Adrenal gland (tissue), 12 donors: ENCODE measurements around the gene ZFP3. TPM values are rescaled to one million over a fixed set of nuclear protein-coding genes. Genes with fewer than 3 reads are reported as not detected.

Experiments
- DNase-seq, 7 donors: peaks; one replicate each; pipeline ENCODE4 v3.0.0-alpha.2; 2019 to 2020
- H3K27ac ChIP-seq, 5 donors: fragments of 200-600 bp; sonication (generic) in 4 of 5; 1 replicate in 3 of 5; 2 replicates in 2 of 5; pipeline versions ENCODE4 v1.5.1 to v1.8.0; 2016 to 2020; ENCODE audit warnings: mild to moderate bottlenecking in 1 of 5
- H3K27me3 ChIP-seq: fragments of 200-600 bp; 2 replicates; pipeline ENCODE4 v1.8.0; 2021
- H3K36me3 ChIP-seq, 2 donors: fragments of 200-600 bp; replicated peaks in 1 of 2; 1 replicate in 1 of 2; 2 replicates in 1 of 2; pipeline versions ENCODE4 v1.5.1 to v1.8.0; 2018 to 2022
- H3K4me1 ChIP-seq, 2 donors: fragments of 200-600 bp; replicated peaks in 1 of 2; 1 replicate in 1 of 2; 2 replicates in 1 of 2; pipeline versions ENCODE4 v1.5.1 to v1.8.0; 2018 to 2021
- H3K4me3 ChIP-seq, 4 donors: fragments of 200-600 bp; sonication (generic) in 3 of 4; one replicate each; pipeline ENCODE4 v1.5.1; 2016 to 2018
- H3K9me3 ChIP-seq, 3 donors: fragments of 200-600 bp; sonication (generic) in 1 of 3; replicated peaks in 1 of 3; 1 replicate in 2 of 3; 2 replicates in 1 of 3; pipeline versions ENCODE4 v1.5.1 to v1.8.0; 2016 to 2021
- POLR2A ChIP-seq, 2 donors: fragments of 450-650 bp; IDR thresholded peaks; one replicate each; pipeline ENCODE4 v1.6.1; 2017; ENCODE audit warnings: antibody characterized with exemption in 2 of 2, mild to moderate bottlenecking in 2 of 2, moderate library complexity in 1 of 2
- WGBS, 4 donors: extraction: QIAGEN DNeasy Blood & Tissue Kit in 2 of 4; methylation state at CpG; one replicate each; pipeline versions ENCODE4 v1.1.5 to v1.1.7; 2013 to 2017; 5-methylcytosine and 5-hydroxymethylcytosine counted together
- intact Hi-C, 2 donors: fragments of 100-400 bp; cut with DNase I; formaldehyde crosslinking; loops; one replicate each; pipeline versions ENCODE4 v1.14.1 to v1.15.0; 2022 to 2023
- polyA plus RNA-seq, 3 donors: library from polyadenylated mRNA; stranded (reverse); fragments of 200-250 nt in 2 of 3; fragments of 350-450 nt in 1 of 3; fragmentation: Illumina TruSeq in 1 of 3; extraction: RNeasy Lipid Tissue Mini Kit (QIAGEN cat#74804) in 1 of 3; gene quantifications; one replicate each; pipeline ENCODE4 v1.2.3, GENCODE V29; 2013 to 2014
- total RNA-seq, 9 donors: library from RNA; depleted of rRNA in 4 of 9; stranded (reverse); fragments of >200 nt in 4 of 9; fragments of 120-200 nt in 1 of 9; fragmentation: NEBNext Ultra II Directional in 1 of 9; extraction: Animal tissue kit (Norgen Biotek cat#: 25700) in 1 of 9; gene quantifications; one replicate each; pipeline versions ENCODE4 v1.1.0 to v1.2.4, GENCODE V29; 2013 to 2023
- TF ChIP-seq, protein P1 (sequence below), 6 experiments: fragments of 450-650 bp in 4 of 6; fragments of 200-600 bp in 2 of 6; sonication (generic) in 1 of 6; IDR thresholded peaks; 1 replicate in 5 of 6; 2 replicates in 1 of 6; pipeline versions ENCODE4 v1.5.1 to v1.8.0; 2016 to 2021; ENCODE audit warnings: antibody characterized with exemption in 6 of 6, mild to moderate bottlenecking in 2 of 6, moderate library complexity in 1 of 6
- donor health status: healthy with polysubstance abuse.
- donor health status: Bipolar disorder and iron deficiency.
- donor health status: DM: yes; HTN: yes; CAD: no.
- donor health status: DM: no; HTN: no; CAD: no.
- donor health status: DM: no; HTN: no; CAD: no.
- donor health status: DM: yes; HTN: yes; CAD: no.

ZFP3 gene
- total and polyA plus RNA-seq, 12 donors, result 1.6 to 8.4 (median 4.4) TPM

DNA sequence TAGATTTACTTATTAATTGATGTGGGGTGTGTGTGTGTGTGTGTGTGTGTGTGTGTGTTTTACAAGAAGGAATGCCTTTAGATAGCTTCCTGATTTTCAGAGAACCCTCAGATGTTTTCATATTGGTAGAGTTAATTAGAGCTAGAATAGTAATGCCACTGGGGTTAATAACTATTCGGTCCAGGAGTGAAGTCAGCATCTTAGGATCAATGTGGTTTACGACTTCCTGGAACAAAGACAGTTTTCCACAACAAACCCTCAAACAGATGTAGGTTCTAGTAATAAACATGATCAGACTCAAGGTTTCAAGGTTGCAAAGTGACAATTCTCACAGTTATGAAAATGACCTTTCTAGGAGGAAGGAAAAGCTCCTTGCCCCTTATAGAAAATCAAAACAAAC lies 30.8 kb upstream of the ZFP3 start:
- no peaks in the 10 kb centered on the region for H3K4me1 ChIP-seq
- TF ChIP-seq POLR2A (IDR thresholded peaks at IDR 0.05), result no peak
- TF ChIP-seq, protein P1, sequence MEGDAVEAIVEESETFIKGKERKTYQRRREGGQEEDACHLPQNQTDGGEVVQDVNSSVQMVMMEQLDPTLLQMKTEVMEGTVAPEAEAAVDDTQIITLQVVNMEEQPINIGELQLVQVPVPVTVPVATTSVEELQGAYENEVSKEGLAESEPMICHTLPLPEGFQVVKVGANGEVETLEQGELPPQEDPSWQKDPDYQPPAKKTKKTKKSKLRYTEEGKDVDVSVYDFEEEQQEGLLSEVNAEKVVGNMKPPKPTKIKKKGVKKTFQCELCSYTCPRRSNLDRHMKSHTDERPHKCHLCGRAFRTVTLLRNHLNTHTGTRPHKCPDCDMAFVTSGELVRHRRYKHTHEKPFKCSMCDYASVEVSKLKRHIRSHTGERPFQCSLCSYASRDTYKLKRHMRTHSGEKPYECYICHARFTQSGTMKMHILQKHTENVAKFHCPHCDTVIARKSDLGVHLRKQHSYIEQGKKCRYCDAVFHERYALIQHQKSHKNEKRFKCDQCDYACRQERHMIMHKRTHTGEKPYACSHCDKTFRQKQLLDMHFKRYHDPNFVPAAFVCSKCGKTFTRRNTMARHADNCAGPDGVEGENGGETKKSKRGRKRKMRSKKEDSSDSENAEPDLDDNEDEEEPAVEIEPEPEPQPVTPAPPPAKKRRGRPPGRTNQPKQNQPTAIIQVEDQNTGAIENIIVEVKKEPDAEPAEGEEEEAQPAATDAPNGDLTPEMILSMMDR (IDR thresholded peaks at IDR 0.05), result no peak
- H3K27ac ChIP-seq, result no peak overlapping the region
- H3K27me3 ChIP-seq, result no peaks in the 10 kb centered on the region
- H3K4me3 ChIP-seq, result no peak overlapping the region
- 35 to 56% (median 47%) methylated on average over 2 of the region's 2 CpGs for WGBS, 4 donors
- no peak for DNase-seq
- no peaks in the 10 kb centered on the region for H3K36me3 ChIP-seq
- intact Hi-C loops, result no loop called here
- H3K9me3 ChIP-seq, result no peaks in the 10 kb centered on the region

DNA sequence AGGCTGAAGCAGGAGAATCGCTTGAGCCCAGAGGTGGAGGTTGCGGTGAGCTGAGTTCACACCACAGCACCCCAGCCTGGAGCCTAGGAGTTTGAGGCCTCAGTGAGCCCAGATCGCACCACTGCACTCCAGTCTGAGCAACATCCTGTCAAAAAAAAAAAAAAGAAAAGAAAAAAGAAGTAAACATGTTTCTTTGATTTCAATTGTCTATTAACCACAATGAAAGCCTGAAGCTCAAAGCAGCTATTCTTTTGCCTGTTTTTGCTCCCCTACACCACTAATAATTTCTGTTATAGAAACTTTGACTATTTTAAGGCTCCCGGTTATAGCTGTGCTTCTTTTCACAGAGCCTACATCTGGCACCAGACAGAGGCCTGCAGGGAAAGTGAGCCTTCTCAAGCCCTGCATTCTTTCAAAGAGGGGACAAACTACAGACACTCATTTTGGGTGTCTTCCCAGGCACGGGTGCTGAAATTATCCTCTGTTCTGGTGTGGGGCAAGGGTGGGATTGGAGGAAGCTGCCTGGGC lies 28.9 kb upstream of the ZFP3 start:
- Histone ChIP-seq H3K9me3 (no peaks in the 10 kb centered on the region), H3K4me3 (no peak overlapping the region), H3K4me1 (no peaks in the 10 kb centered on the region), H3K27ac (no peak overlapping the region), H3K27me3 (no peaks in the 10 kb centered on the region), H3K36me3 (no peaks in the 10 kb centered on the region)
- TF ChIP-seq, protein P1 (IDR thresholded peaks at IDR 0.05), result no peak
- no peak for TF ChIP-seq POLR2A (IDR thresholded peaks at IDR 0.05)
- 68 to 76% (median 72%) methylated on average over 5 of the region's 5 CpGs for WGBS, 4 donors
- no peak for DNase-seq
- intact Hi-C loops, result no loop called here

DNA sequence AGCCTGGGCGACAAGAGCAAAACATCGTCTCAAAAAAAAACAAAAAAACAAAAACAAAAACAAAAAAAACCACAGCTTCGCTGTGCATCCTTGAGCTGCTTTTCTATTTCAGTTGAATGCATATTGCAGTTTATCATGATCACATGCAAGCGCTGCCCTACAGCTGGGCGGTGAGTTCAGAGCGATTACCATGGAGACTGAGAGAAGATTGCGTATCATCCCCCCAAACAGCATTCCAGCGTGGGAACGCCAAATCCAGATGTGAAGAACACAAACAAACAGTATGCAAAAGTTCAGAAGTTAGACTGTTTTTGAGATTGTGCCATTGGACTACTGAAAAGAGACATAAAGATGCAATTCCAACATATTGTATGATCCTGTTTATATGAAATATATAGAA lies 28.0 kb upstream of the ZFP3 start:
- Histone ChIP-seq H3K9me3 (no peaks in the 10 kb centered on the region), H3K27me3 (no peaks in the 10 kb centered on the region), H3K27ac (no peak overlapping the region), H3K4me3 (no peak overlapping the region), H3K36me3 (no peaks in the 10 kb centered on the region), H3K4me1 (no peaks in the 10 kb centered on the region)
- TF ChIP-seq, protein P1 (IDR thresholded peaks at IDR 0.05), result no peak
- WGBS, 4 donors, result 73 to 80% (median 75%) methylated on average over 9 of the region's 9 CpGs
- intact Hi-C loops, result no loop called here
- no peak for DNase-seq

DNA sequence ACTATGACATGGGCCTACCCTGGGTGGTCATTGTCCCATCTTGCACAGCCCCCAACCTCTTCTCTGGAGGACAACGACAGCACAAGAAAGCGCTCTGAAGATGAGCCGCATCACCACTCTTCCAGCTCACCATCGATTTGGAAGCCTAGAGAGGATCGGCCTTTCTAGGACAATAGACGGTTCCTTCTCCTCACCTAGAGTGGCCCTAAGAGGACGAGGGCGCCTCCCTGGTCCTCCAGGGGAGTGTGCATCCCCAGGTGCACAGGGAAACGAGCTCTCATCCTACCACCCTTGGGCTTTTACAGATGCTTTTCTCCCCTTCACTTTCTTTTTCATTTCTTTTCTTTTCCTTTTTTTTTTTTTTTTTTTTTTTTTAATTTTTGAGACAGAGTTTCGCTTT lies 22.7 kb upstream of the ZFP3 start:
- 85 to 94% (median 88%) methylated on average over 9 to 10 of the region's 10 CpGs for WGBS, 4 donors
- no peaks in the 10 kb centered on the region for H3K27me3 ChIP-seq

More for the DNA sequence above, 22.7 kb upstream of the ZFP3 start:
- no peak for DNase-seq
- no peaks in the 10 kb centered on the region for H3K9me3 ChIP-seq
- H3K4me1 ChIP-seq, result no peaks in the 10 kb centered on the region
- H3K27ac ChIP-seq, result no peak overlapping the region
- intact Hi-C loops, result no loop called here
- H3K36me3 ChIP-seq, result no peaks in the 10 kb centered on the region
- H3K4me3 ChIP-seq, result no peak overlapping the region
- TF ChIP-seq, protein P1 (IDR thresholded peaks at IDR 0.05), result no peak
- no peak for TF ChIP-seq POLR2A (IDR thresholded peaks at IDR 0.05)
